IMR-90 (cell line): ENCODE data around the gene NPRL2. TPM values are rescaled to one million over a fixed set of nuclear protein-coding genes. Genes with fewer than 3 reads are reported as not detected.

Experiments
- ATAC-seq: fragments of 200-7000 bp; cut with Tn5 transposase; 2 replicates; pipeline ENCODE4 v1.9.1; 2020; ENCODE audit warnings: low read depth, mild to moderate bottlenecking, moderate library complexity
- BruUV-seq: library from RNA; stranded (reverse); fragments of 400-500 nt; replicated peaks from 2 replicates; lab custom pipeline; 2021; lab: Mats Ljungman, UMichigan
- CTCF ChIA-PET: fragments of 300-600 bp; formaldehyde crosslinking; extraction: SDS; loops from one replicate; lab custom pipeline; 2021; ENCODE audit warnings: antibody characterized with exemption; lab: Yijun Ruan, JAX
- POLR2A ChIA-PET: fragments of 300-600 bp; sonication (Branson Sonifier 250); formaldehyde crosslinking; loops from one replicate; lab custom pipeline; 2022; ENCODE audit warnings: antibody characterized with exemption; ENCODE audit not compliant: unreplicated experiment; lab: Charles Lee
- DNase-seq: peaks from one replicate; pipeline ENCODE4 v3.0.0; 2013
- H2AFZ ChIP-seq: replicated peaks from 2 replicates; pipeline ENCODE3; 2013; ENCODE audit warnings: low read length, mild to moderate bottlenecking; ENCODE audit not compliant: poor library complexity
- H2AK5ac ChIP-seq: 2 replicates; pipeline ENCODE4 v1.6.1; 2013; ENCODE audit warnings: low read depth, low read length, inconsistent platforms
- H2AK9ac ChIP-seq: replicated peaks from 2 replicates; pipeline ENCODE3; 2013; ENCODE audit warnings: mild to moderate bottlenecking, low read depth, low read length, moderate library complexity; ENCODE audit not compliant: poor library complexity
- H2BK120ac ChIP-seq: 2 replicates; pipeline ENCODE4 v1.6.1; 2013; ENCODE audit warnings: low read depth, low read length, inconsistent platforms
- H2BK15ac ChIP-seq: 3 replicates; pipeline ENCODE4 v1.6.1; 2013; ENCODE audit warnings: low read depth, low read length, inconsistent platforms
- H2BK20ac ChIP-seq: 2 replicates; pipeline ENCODE4 v1.6.1; 2013; ENCODE audit warnings: low read depth, mild to moderate bottlenecking, inconsistent platforms, low read length, moderate library complexity
- H2BK5ac ChIP-seq: 2 replicates; pipeline ENCODE4 v1.6.1; 2013; ENCODE audit warnings: mild to moderate bottlenecking, low read depth, low read length, inconsistent platforms; ENCODE audit not compliant: poor library complexity, severe bottlenecking
- H3K14ac ChIP-seq: replicated peaks from 2 replicates; pipeline ENCODE4 v1.6.1; 2013; ENCODE audit warnings: low read depth, low read length, inconsistent platforms
- H3K18ac ChIP-seq: 2 replicates; pipeline ENCODE4 v1.6.1; 2013; ENCODE audit warnings: low read depth, low read length, control low read depth
- H3K23ac ChIP-seq: 2 replicates; pipeline ENCODE4 v1.6.1; 2013; ENCODE audit warnings: low read depth, low read length, inconsistent platforms
- H3K27ac ChIP-seq: 2 replicates; pipeline ENCODE4 v1.5.1; 2013; ENCODE audit warnings: mild to moderate bottlenecking, control low read depth, low read length; ENCODE audit not compliant: insufficient read depth
- H3K27me3 ChIP-seq: 2 replicates; pipeline ENCODE4 v1.6.1; 2013; ENCODE audit warnings: low read length; ENCODE audit not compliant: control insufficient read depth, insufficient read depth
- H3K36me3 ChIP-seq: 2 replicates; pipeline ENCODE4 v1.6.1; 2013; ENCODE audit warnings: low read length, mixed read lengths; ENCODE audit not compliant: control insufficient read depth, insufficient read depth
- H3K4ac ChIP-seq: 2 replicates; pipeline ENCODE4 v1.6.1; 2013; ENCODE audit warnings: low read depth, low read length, inconsistent platforms
- H3K4me1 ChIP-seq: 2 replicates; pipeline ENCODE4 v1.6.1; 2013; ENCODE audit warnings: low read length, mixed read lengths; ENCODE audit not compliant: control insufficient read depth, insufficient read depth
- H3K4me2 ChIP-seq: 2 replicates; pipeline ENCODE4 v1.6.1; 2013; ENCODE audit warnings: low read depth, mild to moderate bottlenecking, control low read depth, low read length, moderate library complexity
- H3K4me3 ChIP-seq: 2 replicates; pipeline ENCODE4 v1.5.1; 2013; ENCODE audit warnings: low read depth, mild to moderate bottlenecking, control low read depth, low read length, moderate library complexity; ENCODE audit not compliant: insufficient read depth
- H3K56ac ChIP-seq: 2 replicates; pipeline ENCODE4 v1.6.1; 2013; ENCODE audit warnings: low read length, inconsistent platforms; ENCODE audit not compliant: insufficient read depth; ENCODE audit errors: extremely low read depth
- H3K79me1 ChIP-seq, 2 experiments: 2 replicates each; pipeline ENCODE4 v1.6.1; 2013; ENCODE audit warnings: low read length in 2 of 2, inconsistent platforms in 1 of 2, low read depth in 1 of 2
- H3K9ac ChIP-seq: 2 replicates; pipeline ENCODE4 v1.6.1; 2013; ENCODE audit warnings: low read depth, low read length, control low read depth
- H3K9me1 ChIP-seq: 2 replicates; pipeline ENCODE4 v1.6.1; 2013; ENCODE audit warnings: low read length, inconsistent platforms; ENCODE audit not compliant: insufficient read depth
- H3K9me3 ChIP-seq: 2 replicates; pipeline ENCODE4 v1.6.1; 2013; ENCODE audit warnings: low read length; ENCODE audit not compliant: control insufficient read depth, insufficient read depth
- H4K20me1 ChIP-seq: 2 replicates; pipeline ENCODE4 v1.6.1; 2013; ENCODE audit warnings: low read length, inconsistent platforms; ENCODE audit not compliant: insufficient read depth
- H4K5ac ChIP-seq: 2 replicates; pipeline ENCODE4 v1.6.1; 2013; ENCODE audit warnings: mild to moderate bottlenecking, low read depth, low read length, control low read depth
- H4K8ac ChIP-seq, 2 experiments: 2 replicates each; pipeline ENCODE4 v1.6.1; 2013; ENCODE audit warnings: low read depth in 2 of 2, low read length in 2 of 2, control low read depth in 1 of 2, inconsistent platforms in 1 of 2
- H4K91ac ChIP-seq: 2 replicates; pipeline ENCODE4 v1.6.1; 2013; ENCODE audit warnings: low read depth, low read length, inconsistent platforms; ENCODE audit not compliant: insufficient read depth
- CHD1 ChIP-seq: IDR thresholded peaks from 2 replicates; pipeline ENCODE4 v1.6.1; 2012; ENCODE audit warnings: low read depth, low read length, improper control_type of control experiment
- MAFK ChIP-seq: IDR thresholded peaks from 2 replicates; pipeline ENCODE4 v1.6.1; 2012; ENCODE audit warnings: low read depth, low read length, improper control_type of control experiment
- RFX5 ChIP-seq: IDR thresholded peaks from 2 replicates; pipeline ENCODE4 v1.8.0; 2012; ENCODE audit warnings: low read depth, mild to moderate bottlenecking, low read length, moderate library complexity
- WGBS, 2 experiments: methylation state at CpG; one replicate each; pipeline versions ENCODE4 v1.1.5 to v1.1.7; 2013; ENCODE audit warnings: missing lambda C conversion rate in 2 of 2; ENCODE audit not compliant: insufficient read length in 1 of 2; ENCODE audit errors: extremely low coverage in 2 of 2; 5-methylcytosine and 5-hydroxymethylcytosine counted together
- dilution Hi-C: fragments of 300-500 bp; cut with HindIII; formaldehyde crosslinking; loops from one replicate; pipeline ENCODE4 v1.14.3; 2018; ENCODE audit warnings: low sequenced_read_pairs; ENCODE audit not compliant: unreplicated experiment
- in situ Hi-C: fragments of 300-500 bp; cut with MboI; formaldehyde crosslinking; loops from 3 replicates; pipeline ENCODE4 v1.14.3; 2019; ENCODE audit warnings: low sequenced_read_pairs, inconsistent platforms, mixed read lengths
- intact Hi-C: fragments of 100-400 bp; cut with micrococcal nuclease; formaldehyde crosslinking; loops from 2 replicates; pipeline ENCODE4 v1.10.0; 2022
- polyA plus RNA-seq, 3 experiments: library from polyadenylated mRNA; depleted of rRNA; stranded (reverse); fragments of >200 nt; gene quantifications; 2 replicates each; pipeline ENCODE4 v1.2.3, GENCODE V29; 2012; ENCODE audit warnings: low replicate concordance in 1 of 3
- total RNA-seq: library from RNA; depleted of rRNA; stranded (reverse); fragments of >200 nt; gene quantifications from 2 replicates; pipeline ENCODE4 v1.2.3, GENCODE V29; 2012

NPRL2 gene
- total and polyA plus RNA-seq, 2 of the 4 experiments (the other 2 are of a cell fraction), result 38.3 to 38.7 TPM

- no peak for TF ChIP-seq RFX5
- TF ChIP-seq MAFK, result no peak
Measured at GRCh38 chr3:50324351-50325112, 26.0 kb downstream of the NPRL2 start (continued).

DNA sequence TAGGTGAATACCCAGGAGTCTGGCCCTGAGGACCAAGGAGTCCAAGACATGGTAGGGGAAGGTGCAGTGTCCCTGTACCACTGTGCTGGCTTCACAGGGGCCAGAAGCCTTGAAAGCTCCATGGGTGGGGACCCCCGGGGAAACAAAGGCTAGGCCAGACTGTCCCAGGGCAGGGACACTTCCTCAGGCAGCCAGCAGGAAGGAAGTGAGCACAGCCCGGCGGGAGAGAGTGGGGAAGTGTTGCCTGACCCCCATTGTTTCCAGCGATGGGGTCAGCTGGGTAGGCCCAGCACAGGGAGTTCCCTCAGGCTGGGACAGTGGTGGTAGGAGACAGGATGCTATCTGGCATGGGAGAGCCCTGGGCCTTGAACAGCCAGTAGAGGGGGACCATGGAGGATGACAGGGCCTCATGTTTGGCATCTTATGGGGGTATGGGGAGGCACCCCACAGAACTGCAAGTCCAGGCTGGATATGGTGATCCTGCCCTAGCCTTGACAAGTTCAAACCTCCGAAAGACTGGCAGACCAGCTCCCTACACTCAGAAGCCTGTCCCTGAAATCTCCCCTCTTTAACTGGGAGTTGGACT is 26.9 kb downstream of the NPRL2 start:
- H3K9me3 ChIP-seq, result no peaks in the 10 kb centered on the region
- no peak overlapping the region for H2BK120ac ChIP-seq
- H3K36me3 ChIP-seq, result peaks cover 16% of the 10 kb centered on the region
- H2AK9ac ChIP-seq, result peak overlapping the region; percentile 67
- no peak overlapping the region for H3K14ac ChIP-seq
- H2AK5ac ChIP-seq, result no peak overlapping the region
- H3K27ac ChIP-seq, result no peak overlapping the region
- no peak overlapping the region for H4K5ac ChIP-seq
- no peak overlapping the region for H3K9ac ChIP-seq
- H2BK20ac ChIP-seq, result no peak overlapping the region
- no peak overlapping the region for H3K56ac ChIP-seq
- no peak overlapping the region for H4K91ac ChIP-seq
- dilution Hi-C loops (no loop called here), in situ Hi-C loops (no loop called here), intact Hi-C loops (loop anchor here (1.0 to 5.0 kb wide), 3 partner anchors 61 to 129 kb away; no protein-coding TSS in a partner anchor)
- ChIA-PET CTCF (interaction anchor here (0.7 to 1.0 kb wide), 3 partner anchors 10 to 25 kb away, joined by 3 to 4 read pairs (median 4); partner anchors contain the start of genes HYAL3 and NAA80), POLR2A (interaction anchor here (1.0 kb wide), 1 partner anchor 13 kb away, joined by 4 read pairs; no protein-coding TSS in a partner anchor)
- no peak overlapping the region for H2AFZ ChIP-seq
- WGBS, 2 experiments, result 82% methylated on average over 4 of the region's 5 CpGs; no CpG with 5 or more reads in 1 of the 2 experiments
- peaks cover 8% of the 10 kb centered on the region for H3K9me1 ChIP-seq
- BruUV-seq, result no TSS peak
- H4K20me1 ChIP-seq, result peaks cover 12% of the 10 kb centered on the region; the same call in 1 of the 2 replicates
- ATAC-seq, result no peak
- H3K79me1 ChIP-seq, result peaks cover 27 to 51% of the 10 kb centered on the region in 2 experiments
- no peak for DNase-seq
- no peak overlapping the region for H3K18ac ChIP-seq
- no peak overlapping the region for H3K4me3 ChIP-seq
- no peak overlapping the region for H2BK15ac ChIP-seq
- no peak for TF ChIP-seq CHD1
- no peak overlapping the region for H3K4ac ChIP-seq
- peaks cover 26% of the 10 kb centered on the region for H3K4me1 ChIP-seq
- H4K8ac ChIP-seq, result no peak overlapping the region
- H3K27me3 ChIP-seq, result no peaks in the 10 kb centered on the region
- no peak overlapping the region for H3K23ac ChIP-seq
- H3K4me2 ChIP-seq, result no peak overlapping the region
- no peak overlapping the region for H2BK5ac ChIP-seq
